OCI-M2 (cell line): ENCODE data around the gene FAF2.
"Not testable (repeated sequence)": the region's sequence is repeated elsewhere in the genome, so short reads cannot be mapped to it uniquely, and the experiment has no call there.

Experiments
- DNase-seq: peaks from one replicate; lab custom pipeline; 2025; ENCODE audit not compliant: unreplicated experiment; lab: John Stamatoyannopoulos, UW

The FAF2 gene

GRCh38 chr5:176416965-176417364 lies 31.2 kb upstream of the FAF2 start:
- no peak for DNase-seq

DNA sequence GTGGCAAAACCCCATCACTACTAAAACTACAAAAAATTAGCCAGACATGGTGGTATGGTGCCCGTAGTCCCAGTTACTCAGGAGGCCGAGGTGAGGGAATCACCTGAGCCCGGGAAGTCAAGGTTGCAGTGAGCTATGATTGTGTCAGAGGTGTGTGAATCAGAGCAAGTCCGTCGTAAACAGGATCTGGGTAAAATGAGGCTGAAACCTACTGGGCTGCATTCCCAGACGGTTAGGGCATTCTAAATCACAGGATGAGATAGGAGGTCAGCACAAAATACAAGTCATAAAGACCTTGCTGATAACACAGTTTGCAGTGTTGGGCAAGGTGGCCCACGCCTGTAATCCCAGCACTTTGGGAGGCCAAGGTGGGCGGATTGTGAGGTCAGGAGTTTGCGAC lies 29.9 kb upstream of the FAF2 start:
- DNase-seq = no peak

DNA sequence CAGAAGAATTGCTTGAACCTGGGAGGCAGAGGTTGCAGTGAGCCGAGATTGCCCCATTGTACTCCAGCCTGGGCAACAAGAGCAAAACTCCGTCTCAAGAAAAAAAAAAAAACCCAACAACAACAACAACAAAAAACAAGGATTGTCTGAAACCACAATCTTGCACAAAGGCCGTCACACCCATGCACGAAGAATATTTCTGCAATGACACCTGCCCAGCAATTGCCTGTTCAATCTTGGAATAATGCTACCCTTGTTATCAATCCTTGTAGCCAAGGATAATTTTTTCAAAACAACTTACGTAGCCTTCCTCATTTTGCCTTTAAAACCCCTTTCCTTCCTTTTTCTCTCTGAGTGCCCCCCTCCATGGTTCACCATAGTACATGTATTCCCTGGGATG lies 28.1 kb upstream of the FAF2 start:
- no peak for DNase-seq

GRCh38 chr5:176420972-176421544 lies 27.1 kb upstream of the FAF2 start:
- DNase-seq = no peak

- DNase-seq = no peak
These were observed 24.0 kb upstream of the FAF2 start for GRCh38 chr5:176424181-176424580.

DNA sequence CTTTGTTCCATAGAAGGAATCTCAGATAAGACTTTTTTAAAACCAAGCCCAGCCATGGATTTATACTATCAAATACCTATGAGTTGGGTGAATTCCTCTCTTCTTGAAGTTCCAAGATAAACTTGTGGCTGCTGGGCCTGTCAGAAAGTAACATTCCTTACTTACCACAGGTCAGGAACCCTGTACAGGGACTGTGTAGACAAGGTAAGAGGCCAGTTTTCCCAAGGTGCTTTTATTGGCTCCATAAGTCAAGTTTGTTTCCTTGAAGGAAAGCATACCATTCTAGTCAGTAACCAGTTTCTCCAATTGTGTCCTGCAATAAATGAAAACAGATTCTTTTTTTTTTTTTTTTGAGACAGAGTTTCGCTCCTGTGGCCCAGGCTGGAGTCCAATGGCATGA lies 23.0 kb upstream of the FAF2 start:
- DNase-seq = no peak

GRCh38 chr5:176425791-176426190 lies 22.4 kb upstream of the FAF2 start:
- no peak for DNase-seq

- DNase-seq = no peak
These were observed 21.3 kb upstream of the FAF2 start for GRCh38 chr5:176426876-176427275.

DNA sequence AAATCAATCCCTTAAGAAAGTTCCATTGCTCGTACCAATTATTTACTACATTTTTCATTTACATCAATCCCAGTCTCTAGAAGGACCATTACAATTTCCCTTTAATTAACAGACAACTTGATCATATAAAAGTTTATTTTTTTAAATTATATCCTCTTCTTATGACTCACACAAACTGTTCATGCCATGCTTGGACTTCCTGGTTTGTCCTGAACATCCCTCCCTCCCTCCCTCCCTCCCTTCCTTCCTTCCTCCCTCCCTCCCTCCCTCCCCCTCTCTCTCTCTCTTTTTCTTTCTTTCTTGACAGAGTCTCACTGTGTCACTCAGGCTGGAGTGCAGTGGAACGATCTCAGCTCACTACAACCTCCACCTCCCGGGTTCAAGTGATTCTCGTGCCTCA lies 20.2 kb upstream of the FAF2 start:
- no peak for DNase-seq

- DNase-seq = no peak
These were observed 18.2 kb upstream of the FAF2 start for GRCh38 chr5:176429972-176430371.

DNA sequence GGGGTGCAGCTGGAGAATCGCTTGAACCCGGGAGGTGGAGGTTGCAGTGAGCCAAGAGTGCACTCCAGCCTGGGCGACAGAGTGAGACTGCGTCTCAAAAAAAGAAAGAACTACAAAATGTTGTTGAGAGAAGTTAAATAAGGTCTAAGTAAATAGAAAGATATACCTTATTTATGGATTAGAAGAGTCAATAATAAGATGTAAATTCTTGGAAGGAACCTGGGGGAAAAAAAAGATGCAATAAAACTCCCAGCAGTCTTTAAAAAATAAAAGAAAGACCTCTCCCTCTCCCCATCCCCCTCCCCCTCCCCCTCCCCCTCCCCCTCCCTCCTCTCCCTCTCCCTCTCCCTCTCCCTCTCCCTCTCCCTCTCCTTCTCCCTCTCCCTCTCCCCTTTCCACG lies 15.5 kb upstream of the FAF2 start:
- DNase-seq = no peak

- DNase-seq = no peak
These were observed 11.5 kb upstream of the FAF2 start for GRCh38 chr5:176436656-176437055.

- no peak for DNase-seq
These were observed 9.0 kb upstream of the FAF2 start for GRCh38 chr5:176438959-176439757.

- no peak for DNase-seq
These were observed 7.1 kb upstream of the FAF2 start for GRCh38 chr5:176440927-176441706.

DNA sequence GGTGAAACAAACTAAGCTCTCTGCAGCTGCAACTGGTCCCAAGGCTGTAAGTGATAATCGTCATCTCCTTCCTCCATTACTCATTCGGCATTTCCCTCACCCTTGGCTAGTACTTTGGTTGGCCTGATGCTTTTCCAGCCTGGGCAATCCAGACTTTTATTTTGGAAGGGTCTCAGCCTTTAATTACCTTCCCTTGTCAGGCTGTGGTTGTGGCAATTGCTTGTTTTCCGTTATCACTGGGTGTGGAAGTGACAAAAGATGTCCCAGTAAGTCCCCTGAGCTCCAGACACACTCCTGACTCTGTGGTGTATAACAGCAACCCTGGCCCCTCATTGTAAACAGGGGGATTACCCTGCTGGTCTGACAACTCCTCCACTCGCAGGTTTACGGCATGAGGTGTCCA lies 6.3 kb upstream of the FAF2 start:
- DNase-seq = no peak

GRCh38 chr5:176442911-176443310 lies 5.3 kb upstream of the FAF2 start:
- DNase-seq = not testable (repeated sequence)

GRCh38 chr5:176444742-176445141 lies 3.4 kb upstream of the FAF2 start:
- DNase-seq = no peak

DNA sequence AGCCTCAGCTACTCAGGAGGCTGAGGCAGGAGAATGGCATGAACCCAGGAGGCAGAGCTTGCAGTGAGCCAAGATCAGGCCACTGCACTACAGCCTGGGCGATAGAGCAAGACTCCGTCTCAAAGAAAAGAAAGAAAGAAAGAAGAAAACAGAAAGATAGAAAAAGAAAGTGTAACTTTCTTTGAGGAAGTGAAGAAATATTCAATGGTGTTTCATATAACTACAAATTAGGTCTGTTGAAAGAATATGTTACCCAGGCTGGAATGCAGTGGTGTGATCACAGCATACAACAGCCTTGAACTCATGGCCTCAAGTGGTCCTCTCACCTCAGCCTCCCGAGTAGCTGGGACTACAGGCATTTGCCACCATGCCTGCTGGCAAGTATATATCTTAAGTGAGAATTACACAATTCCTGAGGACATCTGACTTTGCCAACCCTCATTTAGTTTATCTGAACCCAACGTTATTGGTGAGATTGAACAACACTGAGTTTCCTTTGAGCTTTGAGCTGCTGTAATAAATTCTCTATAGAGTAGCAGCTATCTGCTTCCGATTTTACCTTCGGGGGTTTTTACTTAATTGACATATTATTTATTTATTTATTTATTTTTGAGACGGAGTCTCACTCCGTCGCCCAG lies 2.0 kb upstream of the FAF2 start:
- DNase-seq = no peak

DNA sequence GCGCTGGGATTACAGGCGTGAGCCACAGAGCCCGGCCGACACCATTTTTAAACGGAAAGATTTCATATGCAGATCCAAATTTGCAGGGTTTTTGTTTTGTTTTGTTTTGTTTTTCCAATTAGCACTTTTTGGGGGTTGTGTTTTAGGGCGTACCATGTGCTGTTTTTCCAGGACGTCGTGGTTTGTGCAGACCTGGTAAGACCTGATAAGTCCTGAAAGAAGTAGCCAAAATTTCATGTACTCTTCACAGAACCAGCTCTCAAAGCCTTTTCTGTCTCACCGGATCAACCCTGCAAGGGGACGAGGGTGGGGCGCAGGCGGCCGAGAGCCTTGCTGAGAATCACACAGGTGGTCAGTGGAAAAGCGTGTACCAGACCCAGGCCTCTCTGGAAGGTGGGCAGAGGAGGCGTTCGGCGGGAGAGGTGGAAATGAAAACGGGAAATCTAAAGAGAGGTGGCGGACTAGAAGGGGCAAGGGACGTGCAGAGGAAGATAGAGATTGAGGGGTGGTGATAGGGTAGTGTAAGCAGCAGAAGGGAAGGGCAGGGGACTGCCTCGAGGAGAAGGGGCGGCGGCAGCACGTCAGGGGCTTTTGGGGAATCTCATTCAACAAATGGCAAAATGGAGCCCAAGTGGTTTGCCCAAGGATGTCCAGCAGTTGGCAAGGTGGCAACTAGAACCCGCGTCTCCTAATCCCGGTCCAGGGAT lies 1.1 kb upstream of the FAF2 start:
- DNase-seq = no peak

GRCh38 chr5:176447591-176447977 lies 601 bp upstream of the FAF2 start:
- no peak for DNase-seq

DNA sequence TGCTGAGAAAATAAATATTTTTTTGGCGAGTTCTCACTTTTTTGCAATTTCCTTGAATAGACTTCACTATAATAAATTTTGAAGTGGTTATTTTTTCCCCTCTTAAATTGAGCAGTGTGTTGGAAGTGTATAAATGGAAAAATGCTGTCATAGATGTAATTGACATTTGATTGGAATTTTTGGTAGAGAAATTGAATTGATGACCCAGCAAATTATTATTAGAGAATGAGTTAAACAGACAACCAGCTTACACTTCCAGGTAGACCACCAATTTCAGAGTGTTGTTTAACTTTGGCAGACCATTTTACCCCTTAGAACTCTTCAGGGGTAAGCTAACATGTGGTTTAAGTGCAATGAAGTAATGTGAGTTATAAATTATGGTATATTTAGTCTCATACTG lies 1.9 kb downstream of the FAF2 start:
- no peak for DNase-seq
